Measurements from ENCODE around the gene FNTB.

Gene FNTB

GRCh38 chr14:64986648-64987437 is at the start of gene FNTB:
TSS of gene FNTB (plus strand) at chr14:64986895. CDS start at chr14:64986954, 59 bp downstream.
- peak; percentile 79 to 82 for DNase-seq (ENCODE audit: low read depth in 2 of 2)

GRCh38 chr14:64937171-64937820 is 49.4 kb upstream of the FNTB start:
- DNase-seq (ENCODE audit: low read depth in 2 of 2), result no peak

GRCh38 chr14:64937821-64938193 is 48.9 kb upstream of the FNTB start:
- DNase-seq (ENCODE audit: low read depth in 2 of 2), result no peak

GRCh38 chr14:64938972-64939816 is 47.5 kb upstream of the FNTB start:
- DNase-seq (ENCODE audit: low read depth in 2 of 2), result no peak

GRCh38 chr14:64939817-64940190 is 46.9 kb upstream of the FNTB start:
- DNase-seq (ENCODE audit: low read depth in 2 of 2), result no peak

GRCh38 chr14:64940336-64940910 is 46.3 kb upstream of the FNTB start:
- no peak for DNase-seq (ENCODE audit: low read depth in 2 of 2)

- no peak for DNase-seq (ENCODE audit: low read depth in 2 of 2)
Observed at GRCh38 chr14:64942531-64943111, 44.1 kb upstream of the FNTB start, which contains the start of gene GPX2. TSS of gene GPX2 (minus strand) at chr14:64942745. CDS start at chr14:64942726, 19 bp downstream.

- no peak for DNase-seq (ENCODE audit: low read depth in 2 of 2)
Observed at GRCh38 chr14:64943556-64943955, 43.1 kb upstream of the FNTB start.

- DNase-seq (ENCODE audit: low read depth in 2 of 2), result no peak
Observed at GRCh38 chr14:64944041-64944440, 42.7 kb upstream of the FNTB start.

- DNase-seq (ENCODE audit: low read depth in 2 of 2), result no peak
Observed at GRCh38 chr14:64944861-64945260, 41.8 kb upstream of the FNTB start.

- no peak for DNase-seq (ENCODE audit: low read depth in 2 of 2)
Observed at GRCh38 chr14:64945431-64946178, 41.1 kb upstream of the FNTB start.

- DNase-seq (ENCODE audit: low read depth in 2 of 2), result no peak
Observed at GRCh38 chr14:64946310-64947045, 40.2 kb upstream of the FNTB start.

- no peak for DNase-seq (ENCODE audit: low read depth in 2 of 2)
Observed at GRCh38 chr14:64947710-64948611, 38.7 kb upstream of the FNTB start.

GRCh38 chr14:64948612-64949210 is 38.0 kb upstream of the FNTB start:
- DNase-seq (ENCODE audit: low read depth in 2 of 2), result no peak

- no peak for DNase-seq (ENCODE audit: low read depth in 2 of 2)
Observed at GRCh38 chr14:64950889-64951288, 35.8 kb upstream of the FNTB start.

- DNase-seq (ENCODE audit: low read depth in 2 of 2), result no peak
Observed at GRCh38 chr14:64951291-64951690, 35.4 kb upstream of the FNTB start.

- no peak for DNase-seq (ENCODE audit: low read depth in 2 of 2)
Observed at GRCh38 chr14:64951724-64952123, 35.0 kb upstream of the FNTB start.

GRCh38 chr14:64952598-64953309 is 33.9 kb upstream of the FNTB start:
- DNase-seq (ENCODE audit: low read depth in 2 of 2), result no peak
